Activated CD8-positive, alpha-beta memory T cell treated with anti-CD3 and anti-CD28 coated beads for 48 hours (primary cell): Measurements from ENCODE around the gene CCDC73.
"Not testable (repeated sequence)": the region's sequence is repeated elsewhere in the genome, so short reads cannot be mapped to it uniquely, and the experiment has no call there.

ENCODE experiments used
- DNase-seq, 3 experiments: peaks; one replicate each; pipeline ENCODE4 v3.0.0-alpha.2; 2020; ENCODE audit warnings: low read depth in 2 of 3, low spot score in 2 of 3

Gene CCDC73

GRCh38 chr11:32794439-32794838, at the start of gene CCDC73:
Gene CCDC73, minus strand, starts transcription at chr11:32794662. Its CDS starts 34,419 bp downstream, at chr11:32760243.
- no peak for DNase-seq

DNA sequence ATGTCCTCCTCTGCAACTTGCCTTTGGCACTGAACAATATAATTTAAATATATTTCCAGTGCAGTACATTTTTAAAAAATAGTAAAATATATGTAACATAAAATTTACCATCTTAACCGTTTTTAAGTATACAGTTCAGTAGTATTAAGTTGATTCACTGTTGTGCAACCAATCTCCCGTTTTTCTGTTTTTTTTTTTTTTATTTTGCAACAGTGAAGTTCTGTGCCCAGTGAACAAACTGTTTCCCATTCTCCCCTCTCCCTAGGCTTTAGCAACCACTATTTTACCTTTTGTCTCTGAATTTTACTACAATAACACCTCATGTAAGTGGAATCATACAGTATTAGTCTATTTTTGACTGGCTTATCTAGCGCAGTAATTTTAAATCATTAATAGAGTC, 49.1 kb upstream of the CCDC73 start:
- DNase-seq: no peak

DNA sequence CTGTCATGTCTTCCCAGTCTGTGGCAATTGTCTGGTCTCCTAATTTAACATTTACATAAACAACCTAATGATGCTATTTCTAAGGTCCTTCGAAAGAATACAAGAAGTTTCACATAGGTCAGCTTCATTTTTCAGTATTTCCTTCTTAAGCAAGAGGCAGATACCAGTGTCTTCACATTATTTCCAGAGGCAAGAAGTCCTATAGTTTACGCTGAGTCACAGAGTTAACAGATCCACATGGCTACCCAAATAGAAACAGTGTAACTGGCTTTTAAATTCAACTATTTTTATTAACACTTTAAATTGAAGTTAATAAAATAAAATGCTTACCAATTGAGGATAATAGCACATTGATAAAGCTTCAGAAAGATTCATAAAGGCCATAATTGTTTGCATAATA, 46.1 kb upstream of the CCDC73 start:
- DNase-seq: no peak

DNA sequence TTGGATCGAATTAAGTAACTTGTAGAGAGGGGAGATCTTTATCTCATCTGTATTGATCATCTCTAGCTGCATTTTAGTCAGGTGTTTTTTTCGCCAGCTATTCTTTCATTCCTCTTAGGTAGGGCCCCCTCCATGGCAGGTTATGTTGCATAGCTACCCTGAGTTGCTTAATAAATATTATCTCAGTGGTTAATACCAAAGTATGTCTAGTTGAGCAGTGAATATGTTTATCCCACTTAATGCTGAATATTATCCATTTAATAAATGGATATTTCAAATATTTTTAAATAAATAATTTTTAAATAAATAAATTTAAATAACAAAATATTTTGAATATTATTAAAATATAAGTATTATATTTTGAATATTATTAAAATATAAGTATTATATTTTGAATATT, 44.8 kb upstream of the CCDC73 start:
- DNase-seq: no peak

DNA sequence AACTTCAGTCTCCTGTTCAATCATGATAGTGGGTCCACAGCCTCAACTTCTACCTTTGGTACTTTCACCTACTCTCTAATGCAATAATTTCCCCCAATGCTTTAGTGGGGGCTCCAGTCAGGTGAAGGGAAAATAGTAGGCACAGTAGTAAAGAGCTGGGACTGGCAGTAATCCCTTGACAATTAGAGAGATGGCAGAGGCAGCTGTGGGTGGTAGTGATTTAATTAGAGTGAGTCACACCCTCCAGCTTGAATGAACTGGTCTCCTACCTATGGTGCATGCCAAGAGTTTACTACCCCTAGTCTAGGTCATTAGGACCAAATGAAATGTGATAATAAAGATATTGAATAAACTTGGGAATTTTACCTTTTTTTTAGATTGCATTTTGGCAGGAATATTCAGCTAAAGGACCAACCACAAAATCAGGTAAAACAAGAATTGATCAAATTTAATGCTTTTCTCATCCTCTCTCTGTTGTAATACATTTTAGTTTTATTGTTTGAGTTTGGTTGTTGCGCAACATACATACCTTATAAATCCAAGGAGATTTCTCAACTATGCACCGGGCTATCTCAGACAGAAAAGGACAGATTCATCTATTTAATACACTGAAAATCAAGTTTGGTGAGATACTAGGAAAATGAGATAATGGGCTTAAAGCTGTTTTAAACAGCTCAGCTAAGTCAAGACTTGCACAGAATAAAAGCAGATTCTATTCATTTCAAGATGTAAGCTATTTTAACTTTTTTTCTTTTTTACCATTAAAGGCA, 44.2 kb upstream of the CCDC73 start:
- DNase-seq: no peak

DNA sequence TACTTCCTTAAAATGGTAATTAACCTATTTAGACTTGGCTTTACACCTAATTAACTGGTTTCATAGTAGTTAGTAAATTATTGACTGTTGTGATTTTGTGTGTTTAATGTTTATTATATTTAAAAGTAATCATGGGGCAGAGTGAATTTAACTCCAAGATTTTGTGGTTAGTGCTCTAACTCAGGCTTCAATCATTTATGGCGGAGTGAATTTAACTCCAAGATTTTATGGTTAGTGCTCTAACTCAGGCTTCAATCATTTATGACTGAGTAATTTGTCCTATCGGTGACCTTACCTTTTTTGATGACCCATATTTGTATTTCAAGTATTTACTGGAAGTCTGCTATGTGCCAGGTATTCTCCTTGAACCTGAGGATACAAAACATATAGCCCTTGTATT, 42.5 kb upstream of the CCDC73 start:
- DNase-seq: no peak

DNA sequence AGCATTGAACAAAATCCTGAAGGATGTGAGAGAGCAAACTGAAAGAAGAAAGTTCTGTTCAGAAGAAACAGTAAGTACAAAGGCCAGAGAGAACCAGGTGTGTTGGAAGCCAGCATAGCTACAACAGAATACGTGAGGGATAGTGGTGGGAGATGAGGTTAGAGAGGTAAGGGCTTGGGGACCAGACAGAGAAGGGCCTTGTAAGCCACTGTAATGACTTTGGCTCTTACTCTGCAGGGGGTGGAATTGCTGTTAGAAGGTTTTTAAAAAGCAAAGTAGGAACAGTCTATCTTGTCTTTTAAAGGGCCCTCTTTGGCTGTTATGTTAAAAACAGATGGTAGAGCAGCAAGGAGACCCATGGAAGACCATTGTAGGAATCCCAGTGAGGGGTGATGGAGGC, 39.5 kb upstream of the CCDC73 start:
- no peak for DNase-seq

DNA sequence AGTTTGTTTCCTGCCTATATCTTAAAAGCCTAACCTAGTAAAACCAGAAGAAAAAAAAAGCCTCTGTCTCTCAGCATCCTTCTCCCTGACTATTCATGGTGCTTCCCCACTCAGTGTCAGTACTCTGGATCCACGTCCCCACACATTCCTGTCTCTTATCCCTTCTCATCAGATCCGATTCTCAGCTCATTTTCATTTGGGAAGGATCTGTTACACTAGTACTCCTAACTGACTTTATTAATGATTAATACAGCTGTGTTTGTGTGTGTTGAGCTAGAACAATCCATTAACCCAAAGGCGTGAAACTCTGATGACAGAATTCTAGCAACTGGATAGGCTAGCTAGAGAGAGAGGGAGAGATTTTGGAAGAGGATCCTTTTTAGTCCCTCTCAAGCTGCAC, 36.8 kb upstream of the CCDC73 start:
- DNase-seq: no peak

DNA sequence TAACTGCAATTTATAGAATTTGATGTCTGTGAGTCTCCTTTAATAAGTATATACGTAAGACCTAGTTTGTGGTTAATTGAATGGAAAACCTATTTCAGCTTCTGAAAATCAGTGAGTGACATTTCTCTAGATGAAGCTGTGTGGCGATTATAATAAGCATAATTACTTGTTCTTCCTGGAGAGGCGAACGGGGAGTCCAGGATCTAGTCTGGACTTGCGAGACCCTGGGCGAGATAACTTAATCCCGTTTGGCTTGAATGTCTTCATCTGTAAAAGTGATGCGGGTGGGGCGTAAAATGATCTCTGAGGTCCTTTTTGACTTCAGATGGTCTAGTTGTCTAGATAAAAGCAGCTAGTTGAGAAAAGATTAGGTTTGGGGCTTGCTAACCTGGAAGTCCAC, 36.3 kb upstream of the CCDC73 start:
- DNase-seq: no peak

- no peak for DNase-seq
Measured at GRCh38 chr11:32830413-32830738, 35.9 kb upstream of the CCDC73 start.

DNA sequence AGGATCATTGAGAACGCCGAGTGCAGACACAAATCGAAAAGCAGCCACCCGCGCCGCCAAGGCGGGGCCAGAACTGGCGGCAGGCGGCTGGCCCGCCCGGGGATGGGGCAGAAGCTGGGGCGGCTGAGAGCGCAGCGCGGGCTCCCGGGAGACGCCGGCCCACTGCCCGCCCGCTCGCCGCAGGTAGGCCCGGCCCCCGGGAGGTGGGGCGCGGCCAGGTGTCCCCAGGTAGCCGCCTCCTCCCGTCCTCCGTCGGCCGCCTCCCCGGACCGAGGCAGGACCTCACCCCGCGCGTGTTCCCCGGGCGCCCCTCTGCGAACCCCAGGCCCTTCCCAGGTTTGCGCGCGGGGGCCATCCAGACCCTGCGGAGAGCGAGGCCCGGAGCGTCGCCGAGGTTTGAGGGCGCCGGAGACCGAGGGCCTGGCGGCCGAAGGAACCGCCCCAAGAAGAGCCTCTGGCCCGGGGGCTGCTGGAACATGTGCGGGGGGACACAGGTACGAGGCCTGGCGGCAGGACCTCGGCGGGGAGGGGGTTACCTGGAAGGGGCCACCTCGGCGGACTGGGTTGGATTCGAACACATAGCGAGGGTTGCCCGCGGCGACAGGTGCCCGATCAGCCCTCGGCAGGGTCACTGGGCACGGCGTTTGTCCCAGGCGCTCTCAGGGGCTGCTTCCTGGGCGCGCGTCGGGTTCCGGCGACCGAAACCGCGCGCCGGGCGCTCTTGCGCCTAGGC, 35.4 kb upstream of the CCDC73 start, which contains the start of gene PRRG4:
TSS of gene PRRG4 (plus strand) at position 248 of the 733 bp plus-strand sequence. CDS start 603 bp downstream, outside the sequence.
- DNase-seq: peak; percentile 3 to 20 (median 9)

DNA sequence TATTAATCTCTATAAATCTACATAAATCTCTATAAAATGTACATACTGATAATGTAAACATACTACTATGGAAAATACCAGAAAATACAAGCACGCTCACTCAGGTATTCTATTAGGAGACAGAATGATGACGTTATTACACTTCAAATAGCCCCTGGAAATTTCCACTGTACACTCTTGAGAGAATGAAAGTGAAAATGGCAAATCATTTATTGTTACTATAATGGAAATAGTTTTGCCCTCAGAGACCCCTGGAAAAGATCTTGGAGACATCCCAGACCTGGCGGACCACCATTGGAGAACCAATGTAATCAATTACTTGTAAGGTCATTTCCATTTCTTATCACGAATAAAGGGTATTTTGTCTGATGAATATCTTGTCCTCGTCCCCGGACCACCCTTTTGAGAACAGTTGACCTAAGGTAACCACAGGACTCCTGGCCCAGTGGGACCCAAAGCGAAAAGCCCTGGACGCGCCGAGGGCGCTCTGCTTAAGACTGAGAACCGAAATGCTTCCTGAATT, 34.8 kb upstream of the CCDC73 start:
- peak in 1 of 3 experiments; percentile 27 for DNase-seq

- no peak for DNase-seq
Measured at GRCh38 chr11:32827276-32827675, 32.8 kb upstream of the CCDC73 start.

DNA sequence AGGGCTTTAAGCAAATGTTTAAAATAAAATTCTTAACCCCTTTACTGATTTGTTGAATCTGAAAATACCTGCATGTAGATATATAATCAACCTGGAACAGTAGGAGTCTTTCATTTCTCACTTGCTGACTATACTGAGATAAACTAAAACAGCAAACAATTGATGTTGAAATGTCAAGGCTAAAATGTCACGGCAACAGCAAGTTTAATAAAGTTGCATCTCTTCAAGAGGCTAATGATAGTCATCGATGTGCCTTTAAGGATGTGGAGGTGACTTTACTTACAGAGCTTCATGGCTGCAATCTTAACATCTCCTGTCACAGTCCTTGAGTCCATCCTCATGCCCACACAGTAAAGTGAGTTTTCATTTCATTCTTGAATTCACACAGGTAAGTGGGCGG, 31.7 kb upstream of the CCDC73 start:
- no peak for DNase-seq

- not testable (repeated sequence) for DNase-seq
Measured at GRCh38 chr11:32823617-32824016, 29.2 kb upstream of the CCDC73 start.

DNA sequence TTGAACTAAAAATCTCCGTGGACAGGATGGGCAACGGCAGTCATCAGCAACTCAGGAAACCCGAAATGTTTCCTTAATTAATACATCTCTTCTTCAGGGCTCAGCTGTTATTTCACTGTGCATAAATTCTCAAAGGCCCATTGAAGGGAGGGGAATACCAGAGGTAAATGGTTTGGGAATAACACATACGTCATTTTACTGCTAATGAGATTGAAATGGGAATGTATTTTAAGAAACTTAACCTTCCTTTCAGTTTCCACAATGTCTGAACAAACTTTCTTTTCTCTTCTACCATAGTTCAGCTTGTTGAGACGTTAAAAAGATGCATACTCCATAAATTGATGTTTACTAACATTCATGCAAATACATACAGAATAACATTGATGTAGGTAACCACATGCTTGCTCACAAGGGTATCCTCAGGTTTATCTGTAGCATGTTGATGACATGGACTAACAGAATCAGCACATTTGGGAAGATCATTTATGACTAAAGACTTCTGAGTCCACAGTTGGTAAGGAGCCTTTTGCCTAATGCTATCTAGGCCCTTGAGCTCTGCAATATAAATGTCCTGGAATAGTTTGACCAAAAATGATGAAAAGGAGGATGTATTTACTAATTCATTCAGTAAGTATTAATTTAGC, 27.6 kb upstream of the CCDC73 start:
- DNase-seq: no peak

- DNase-seq: no peak
Measured at GRCh38 chr11:32821517-32821916, 27.1 kb upstream of the CCDC73 start.

DNA sequence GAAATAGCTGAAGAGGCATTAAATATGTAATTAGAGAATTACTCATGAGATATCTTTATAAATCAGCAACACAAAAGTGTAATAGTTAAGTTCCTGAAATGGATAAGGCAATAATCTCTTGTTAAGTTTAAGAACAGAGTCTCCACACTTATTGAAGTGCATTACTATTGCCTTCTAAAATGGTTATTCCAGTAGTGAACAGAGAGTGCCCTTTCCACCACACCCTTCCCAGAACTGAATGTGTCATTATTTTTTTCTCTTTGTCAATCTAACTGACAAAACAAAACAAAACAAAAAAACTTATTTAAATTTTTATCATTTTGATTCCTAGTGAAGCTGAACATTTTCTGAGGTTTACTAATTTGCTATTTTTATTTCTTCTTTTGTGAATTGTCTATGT, 26.0 kb upstream of the CCDC73 start:
- DNase-seq: no peak

- DNase-seq: no peak
Measured at GRCh38 chr11:32819187-32819586, 24.7 kb upstream of the CCDC73 start.

- DNase-seq: no peak
Measured at GRCh38 chr11:32817852-32818183, 23.4 kb upstream of the CCDC73 start.

DNA sequence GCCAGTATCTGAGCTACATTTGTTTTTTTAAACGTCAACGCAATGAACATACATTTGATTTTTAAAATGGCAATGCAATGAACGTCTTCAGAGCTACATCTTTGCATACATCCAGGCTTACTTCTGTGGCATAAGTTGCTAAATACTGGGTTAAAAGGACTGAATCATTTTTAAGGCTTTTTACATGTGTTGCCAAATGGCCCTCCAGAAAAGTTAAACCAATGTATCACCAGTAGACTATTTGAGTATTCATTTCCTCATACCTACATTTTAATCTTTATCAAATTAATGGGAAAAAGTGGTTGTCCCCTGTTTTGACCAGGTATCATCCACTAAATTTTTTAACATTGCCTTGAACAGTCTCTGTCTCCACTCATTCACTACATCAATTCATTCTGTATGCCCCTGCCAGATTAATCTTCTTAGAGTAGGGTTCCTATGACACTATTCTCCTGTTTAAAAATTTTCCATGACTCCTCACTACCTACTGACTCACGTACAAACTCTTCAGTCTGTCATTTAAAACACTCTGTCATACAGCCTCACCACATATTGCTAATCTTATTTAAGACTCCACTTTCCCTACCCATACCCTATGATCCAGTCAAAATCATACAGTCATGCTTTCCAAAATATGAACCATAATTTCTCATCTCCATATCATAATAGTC, 22.9 kb upstream of the CCDC73 start:
- no peak for DNase-seq
